HepG2 (cell line): Measurements from ENCODE around the gene ATPAF2. TPM values are rescaled to one million over a fixed set of nuclear protein-coding genes. Genes with fewer than 3 reads are reported as not detected.

Experiments
- ASH2L ChIP-seq: fragments of 300-600, 200-600 bp; sonication (generic); IDR thresholded peaks from 2 replicates; pipeline ENCODE4 v1.7.0; 2017; ENCODE audit warnings: low read depth, mild to moderate bottlenecking, moderate library complexity, mixed read lengths, low read length; ENCODE audit not compliant: insufficient read length
- CSRNP2 ChIP-seq: sonication (generic); formaldehyde crosslinking; conservative IDR thresholded peaks from 2 replicates; pipeline ENCODE4 v1.8.0; 2022; ENCODE audit warnings: low read depth, missing genetic modification reagents
- FOXK1 ChIP-seq: sonication (generic); formaldehyde crosslinking; IDR thresholded peaks from 2 replicates; pipeline ENCODE4 v1.4.0; 2020; ENCODE audit warnings: low read depth, missing genetic modification reagents, borderline replicate concordance
- GATAD2A ChIP-seq: IDR thresholded peaks from 2 replicates; pipeline ENCODE4 v1.6.1; 2016
- NKX3-1 ChIP-seq: sonication (generic); formaldehyde crosslinking; IDR thresholded peaks from 2 replicates; pipeline ENCODE4 v1.5.0; 2020; ENCODE audit warnings: missing genetic modification reagents
- YY1 ChIP-seq: IDR thresholded peaks from 2 replicates; pipeline ENCODE4 v1.6.1; 2011; ENCODE audit warnings: low read length, low read depth, moderate library complexity, mild to moderate bottlenecking; ENCODE audit not compliant: insufficient read depth, insufficient replicate concordance
- ZBTB40 ChIP-seq, 2 experiments: fragments of 450-650 bp in 1 of 2; sonication (generic) in 1 of 2; formaldehyde crosslinking in 1 of 2; IDR thresholded peaks; 2 replicates each; pipeline versions ENCODE4 v1.6.1 to v1.8.0; 2016 to 2022; ENCODE audit warnings: antibody characterized with exemption in 1 of 2, mild to moderate bottlenecking in 1 of 2, missing genetic modification reagents in 1 of 2
- ZNF12 ChIP-seq: sonication (generic); formaldehyde crosslinking; IDR thresholded peaks from 2 replicates; pipeline ENCODE4 v1.5.0; 2020; ENCODE audit warnings: missing genetic modification reagents
- ZNF251 ChIP-seq: sonication (generic); formaldehyde crosslinking; IDR thresholded peaks from 2 replicates; pipeline ENCODE4 v1.9.0; 2021; ENCODE audit warnings: mild to moderate bottlenecking, missing genetic modification reagents
- polyA plus RNA-seq, 8 experiments: library from polyadenylated mRNA; depleted of rRNA in 3 of 8; stranded (reverse) in 7 of 8; unstranded in 1 of 8; fragments of >200 nt; fragmentation: Illumina TruSeq in 4 of 8; extraction: Trizol in 4 of 8; gene quantifications; 2 replicates each; pipeline versions ENCODE4 v1.2.1 to v1.2.3, GENCODE V29; 2011 to 2016; ENCODE audit warnings: low read depth in 4 of 8, missing spikeins in 1 of 8, mixed read lengths in 1 of 8; ENCODE audit not compliant: insufficient read depth in 1 of 8
- total RNA-seq, 5 experiments: library from RNA; depleted of rRNA; stranded (reverse); fragments of >200 nt; fragmentation: Illumina TruSeq; extraction: Trizol; gene quantifications; 2 replicates each; pipeline ENCODE4 v1.2.3, GENCODE V29; 2016; ENCODE audit warnings: low read depth in 1 of 5
- TF ChIP-seq, protein P1 (sequence below): sonication (generic); formaldehyde crosslinking; IDR thresholded peaks from 2 replicates; pipeline ENCODE4 v1.8.1; 2023; ENCODE audit warnings: mild to moderate bottlenecking, moderate library complexity, missing genetic modification reagents
- TF ChIP-seq, protein P2 (sequence below): sonication (generic); formaldehyde crosslinking; IDR thresholded peaks from 2 replicates; pipeline ENCODE4 v1.5.1; 2020; ENCODE audit warnings: mild to moderate bottlenecking, missing genetic modification reagents, moderate library complexity

The ATPAF2 gene
- total and polyA plus RNA-seq, 2 of the 13 experiments (the other 11 are each of a cell fraction or from before 2014, with no cell fraction given): 15.0 to 16.5 TPM

- TF ChIP-seq FOXK1 (CRISPR knock-in tag) (peak; percentile 80; the same call in 1 of the 2 replicates), ZBTB40 (IDR thresholded peaks at IDR 0.05) (no peak), ZBTB40 (CRISPR knock-in tag; IDR thresholded peaks at IDR 0.05) (no peak), ZNF251 (CRISPR knock-in tag) (no peak), ZNF12 (no peak), ASH2L (peak; percentile 21), NKX3-1 (CRISPR knock-in tag) (no peak), YY1 (peak; percentile 44), CSRNP2 (no peak), GATAD2A (no peak)
- TF ChIP-seq, protein P1, sequence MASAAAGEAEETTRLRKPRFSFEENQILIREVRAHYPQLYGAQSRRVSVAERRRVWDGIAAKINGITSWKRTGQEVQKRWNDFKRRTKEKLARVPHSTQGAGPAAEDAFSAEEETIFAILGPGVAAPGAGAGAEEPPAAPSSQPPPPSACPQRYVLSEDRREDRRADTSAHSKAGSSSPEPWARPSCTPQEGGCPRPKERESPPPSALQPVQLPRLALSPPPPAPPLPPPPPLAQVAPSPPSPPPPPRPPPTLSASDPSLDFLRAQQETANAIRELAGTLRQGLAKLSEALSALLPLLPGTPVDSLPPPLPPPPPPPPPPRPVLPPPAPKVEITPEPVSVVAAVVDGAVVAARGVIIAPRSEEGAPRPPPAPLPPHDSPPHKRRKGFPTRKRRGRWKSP (CRISPR knock-in tag): 0 out of 2 replicates have a peak, but pooled peaks have one; percentile 30
- TF ChIP-seq, protein P2, sequence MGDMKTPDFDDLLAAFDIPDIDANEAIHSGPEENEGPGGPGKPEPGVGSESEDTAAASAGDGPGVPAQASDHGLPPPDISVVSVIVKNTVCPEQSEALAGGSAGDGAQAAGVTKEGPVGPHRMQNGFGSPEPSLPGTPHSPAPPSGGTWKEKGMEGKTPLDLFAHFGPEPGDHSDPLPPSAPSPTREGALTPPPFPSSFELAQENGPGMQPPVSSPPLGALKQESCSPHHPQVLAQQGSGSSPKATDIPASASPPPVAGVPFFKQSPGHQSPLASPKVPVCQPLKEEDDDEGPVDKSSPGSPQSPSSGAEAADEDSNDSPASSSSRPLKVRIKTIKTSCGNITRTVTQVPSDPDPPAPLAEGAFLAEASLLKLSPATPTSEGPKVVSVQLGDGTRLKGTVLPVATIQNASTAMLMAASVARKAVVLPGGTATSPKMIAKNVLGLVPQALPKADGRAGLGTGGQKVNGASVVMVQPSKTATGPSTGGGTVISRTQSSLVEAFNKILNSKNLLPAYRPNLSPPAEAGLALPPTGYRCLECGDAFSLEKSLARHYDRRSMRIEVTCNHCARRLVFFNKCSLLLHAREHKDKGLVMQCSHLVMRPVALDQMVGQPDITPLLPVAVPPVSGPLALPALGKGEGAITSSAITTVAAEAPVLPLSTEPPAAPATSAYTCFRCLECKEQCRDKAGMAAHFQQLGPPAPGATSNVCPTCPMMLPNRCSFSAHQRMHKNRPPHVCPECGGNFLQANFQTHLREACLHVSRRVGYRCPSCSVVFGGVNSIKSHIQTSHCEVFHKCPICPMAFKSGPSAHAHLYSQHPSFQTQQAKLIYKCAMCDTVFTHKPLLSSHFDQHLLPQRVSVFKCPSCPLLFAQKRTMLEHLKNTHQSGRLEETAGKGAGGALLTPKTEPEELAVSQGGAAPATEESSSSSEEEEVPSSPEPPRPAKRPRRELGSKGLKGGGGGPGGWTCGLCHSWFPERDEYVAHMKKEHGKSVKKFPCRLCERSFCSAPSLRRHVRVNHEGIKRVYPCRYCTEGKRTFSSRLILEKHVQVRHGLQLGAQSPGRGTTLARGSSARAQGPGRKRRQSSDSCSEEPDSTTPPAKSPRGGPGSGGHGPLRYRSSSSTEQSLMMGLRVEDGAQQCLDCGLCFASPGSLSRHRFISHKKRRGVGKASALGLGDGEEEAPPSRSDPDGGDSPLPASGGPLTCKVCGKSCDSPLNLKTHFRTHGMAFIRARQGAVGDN (CRISPR knock-in tag): peak; percentile 78
These were observed 66.6 kb downstream of the ATPAF2 start, which contains the start of the genes DRC3 and TOM1L2 (continued) for GRCh38 chr17:17972126-17972951.
